Activated CD4-positive, CD25-positive, alpha-beta regulatory T cell treated with anti-CD3 and anti-CD28 coated beads, Interleukin-2, amount 50 U/mL, for 24 hours (primary cell): ENCODE data around the gene GOLM1.
"Not testable (repeated sequence)": the region's sequence is repeated elsewhere in the genome, so short reads cannot be mapped to it uniquely, and the experiment has no call there.

ENCODE experiments used
- ATAC-seq, 2 donors: fragments of 150-1000 bp; cut with Tn5 transposase; one replicate each; pipeline ENCODE4 v1.10.0; 2021; ENCODE audit warnings: mild to moderate bottlenecking in 1 of 2, moderate library complexity in 1 of 2

Gene GOLM1

GRCh38 chr9:86082870-86083269, 16.5 kb downstream of the GOLM1 start:
- ATAC-seq: no peak

- ATAC-seq: no peak
Observed at GRCh38 chr9:86079865-86080469, 19.4 kb downstream of the GOLM1 start.

- no peak for ATAC-seq
Observed at GRCh38 chr9:86079421-86079831, 19.9 kb downstream of the GOLM1 start.

- ATAC-seq: no peak
Observed at GRCh38 chr9:86078731-86079130, 20.6 kb downstream of the GOLM1 start.

GRCh38 chr9:86077276-86077675, 22.1 kb downstream of the GOLM1 start:
- ATAC-seq: no peak

- no peak for ATAC-seq
Observed at GRCh38 chr9:86075132-86076109, 23.9 kb downstream of the GOLM1 start.

GRCh38 chr9:86073839-86074238, 25.5 kb downstream of the GOLM1 start:
- no peak for ATAC-seq

GRCh38 chr9:86072394-86072877, 26.9 kb downstream of the GOLM1 start:
- no peak for ATAC-seq

GRCh38 chr9:86069206-86069869, 30.0 kb downstream of the GOLM1 start:
- no peak for ATAC-seq

- no peak for ATAC-seq
Observed at GRCh38 chr9:86064220-86064619, 35.1 kb downstream of the GOLM1 start.

- no peak for ATAC-seq
Observed at GRCh38 chr9:86062845-86063693, 36.3 kb downstream of the GOLM1 start.

- ATAC-seq: peak in 1 of 2 donors; percentile 21
Observed at GRCh38 chr9:86061972-86062739, 37.2 kb downstream of the GOLM1 start.

GRCh38 chr9:86057491-86057890, 41.9 kb downstream of the GOLM1 start:
- no peak for ATAC-seq

- ATAC-seq: no peak
Observed at GRCh38 chr9:86054695-86055094, 44.7 kb downstream of the GOLM1 start.

- ATAC-seq: no peak
Observed at GRCh38 chr9:86052556-86053468, 46.5 kb downstream of the GOLM1 start.

- not testable (repeated sequence) for ATAC-seq
Observed at GRCh38 chr9:86048018-86048742, 51.2 kb downstream of the GOLM1 start.

GRCh38 chr9:86047361-86047760, 52.0 kb downstream of the GOLM1 start:
- no peak for ATAC-seq

- ATAC-seq: no peak
Observed at GRCh38 chr9:86046930-86047341, 52.4 kb downstream of the GOLM1 start.

- no peak for ATAC-seq
Observed at GRCh38 chr9:86046071-86046636, 53.2 kb downstream of the GOLM1 start.
